ENCODE data around the gene GRM4.

GRM4 gene

DNA sequence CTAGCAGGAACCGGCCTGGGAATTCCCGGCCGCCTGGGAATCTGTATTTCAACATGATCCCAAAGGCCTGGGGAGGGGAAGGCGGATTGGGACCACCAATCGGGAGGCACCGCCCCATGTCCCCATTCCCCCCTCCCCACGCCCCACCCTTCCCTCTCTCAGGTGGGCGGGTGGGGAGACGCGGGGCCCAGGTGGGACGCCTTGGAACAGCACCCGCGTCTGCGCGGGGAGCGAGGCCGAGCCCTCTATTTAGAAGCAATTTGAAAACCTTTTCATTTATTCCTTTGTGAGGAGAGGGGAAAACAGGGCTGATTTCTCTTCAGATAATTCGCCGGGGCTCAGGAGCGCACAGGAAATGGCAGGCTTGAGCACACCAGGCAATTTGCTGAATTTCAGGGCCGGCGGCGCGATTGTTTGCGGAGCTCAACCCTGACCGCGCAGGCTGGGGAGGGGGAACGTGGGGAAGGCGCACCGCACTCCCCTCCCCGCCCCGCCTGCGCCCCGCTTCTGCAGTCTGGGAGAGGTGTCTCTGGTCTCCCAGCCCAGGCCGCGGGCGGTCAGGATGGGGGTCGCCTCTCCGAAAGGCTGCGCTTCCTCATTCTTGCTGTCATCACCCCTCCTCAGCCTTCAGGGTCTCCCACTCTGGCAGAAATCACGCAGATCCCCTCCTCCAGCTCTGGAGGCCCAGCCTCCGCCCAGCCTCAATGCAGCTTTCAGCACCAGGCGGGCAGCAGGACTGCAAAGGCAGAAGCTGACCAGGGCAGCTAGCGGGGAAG, 170.0 kb downstream of the GRM4 start:
- Histone ChIP-seq H3K9me3 (ENCODE audit: insufficient read depth, low read depth, low read length) (no peaks in the 10 kb centered on the region), H2AFZ (ENCODE audit: low read length) (no peak overlapping the region), H3K79me2 (ENCODE audit: insufficient read depth, low read length) (no peaks in the 10 kb centered on the region), H3K4me2 (ENCODE audit: low read depth, low read length, poor library complexity, severe bottlenecking) (no peak overlapping the region), H3K4me3 (ENCODE audit: low read length, poor library complexity, severe bottlenecking) (no peak overlapping the region), H3K9ac (ENCODE audit: low read depth, low read length, poor library complexity, severe bottlenecking) (no peak overlapping the region), H3K4me1 (ENCODE audit: insufficient read depth, low read length, poor library complexity, severe bottlenecking) (peaks cover 5% of the 10 kb centered on the region), H3K36me3 (ENCODE audit: insufficient read depth, low read length) (no peaks in the 10 kb centered on the region), H3F3A (ENCODE audit: low read depth) (no peaks in the 10 kb centered on the region), H3K9me2 (replicated peaks; ENCODE audit: low read depth, low read length) (no peaks in the 10 kb centered on the region), H3K27me3 (ENCODE audit: insufficient read depth, low read length, poor library complexity, severe bottlenecking) (no peaks in the 10 kb centered on the region), H4K20me1 (ENCODE audit: insufficient read depth, low read length, poor library complexity, severe bottlenecking) (no peaks in the 10 kb centered on the region)
- TF ChIP-seq, protein P1, sequence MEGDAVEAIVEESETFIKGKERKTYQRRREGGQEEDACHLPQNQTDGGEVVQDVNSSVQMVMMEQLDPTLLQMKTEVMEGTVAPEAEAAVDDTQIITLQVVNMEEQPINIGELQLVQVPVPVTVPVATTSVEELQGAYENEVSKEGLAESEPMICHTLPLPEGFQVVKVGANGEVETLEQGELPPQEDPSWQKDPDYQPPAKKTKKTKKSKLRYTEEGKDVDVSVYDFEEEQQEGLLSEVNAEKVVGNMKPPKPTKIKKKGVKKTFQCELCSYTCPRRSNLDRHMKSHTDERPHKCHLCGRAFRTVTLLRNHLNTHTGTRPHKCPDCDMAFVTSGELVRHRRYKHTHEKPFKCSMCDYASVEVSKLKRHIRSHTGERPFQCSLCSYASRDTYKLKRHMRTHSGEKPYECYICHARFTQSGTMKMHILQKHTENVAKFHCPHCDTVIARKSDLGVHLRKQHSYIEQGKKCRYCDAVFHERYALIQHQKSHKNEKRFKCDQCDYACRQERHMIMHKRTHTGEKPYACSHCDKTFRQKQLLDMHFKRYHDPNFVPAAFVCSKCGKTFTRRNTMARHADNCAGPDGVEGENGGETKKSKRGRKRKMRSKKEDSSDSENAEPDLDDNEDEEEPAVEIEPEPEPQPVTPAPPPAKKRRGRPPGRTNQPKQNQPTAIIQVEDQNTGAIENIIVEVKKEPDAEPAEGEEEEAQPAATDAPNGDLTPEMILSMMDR (conservative IDR thresholded peaks at IDR 0.05; ENCODE audit: low read length) = no peak
- TF ChIP-seq EZH2phosphoT487 (IDR thresholded peaks at IDR 0.05; ENCODE audit: borderline replicate concordance) = no peak

DNA sequence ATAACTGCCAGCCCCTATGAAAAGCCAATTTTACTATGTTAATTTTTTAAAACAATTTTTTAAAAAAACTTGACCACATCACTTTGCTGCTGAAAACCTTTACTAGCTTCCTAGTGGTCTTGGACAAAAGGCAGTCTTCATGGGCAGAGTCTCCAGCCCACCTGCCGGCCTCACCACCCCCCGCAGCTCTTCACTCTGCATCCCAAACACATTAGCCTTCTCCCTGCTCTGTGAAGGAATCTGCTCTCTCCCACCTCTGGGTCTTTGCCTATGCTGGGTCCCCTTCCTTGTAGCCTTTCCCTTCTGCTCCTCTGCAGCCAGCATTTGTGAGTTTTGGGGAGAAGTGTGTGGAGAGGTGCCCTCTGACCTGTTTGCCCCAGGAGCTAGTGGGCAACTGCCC, 171.4 kb downstream of the GRM4 start:
- Histone ChIP-seq H3K9me3 (ENCODE audit: insufficient read depth, low read depth, low read length) (no peaks in the 10 kb centered on the region), H3K79me2 (ENCODE audit: insufficient read depth, low read length) (no peaks in the 10 kb centered on the region), H3K27me3 (ENCODE audit: insufficient read depth, low read length, poor library complexity, severe bottlenecking) (no peaks in the 10 kb centered on the region), H2AFZ (ENCODE audit: low read length) (no peak overlapping the region), H3K9me2 (replicated peaks; ENCODE audit: low read depth, low read length) (no peaks in the 10 kb centered on the region), H3K4me1 (ENCODE audit: insufficient read depth, low read length, poor library complexity, severe bottlenecking) (peaks cover 5% of the 10 kb centered on the region), H3K36me3 (ENCODE audit: insufficient read depth, low read length) (no peaks in the 10 kb centered on the region), H4K20me1 (ENCODE audit: insufficient read depth, low read length, poor library complexity, severe bottlenecking) (no peaks in the 10 kb centered on the region), H3K4me3 (ENCODE audit: low read length, poor library complexity, severe bottlenecking) (no peak overlapping the region), H3F3A (ENCODE audit: low read depth) (no peaks in the 10 kb centered on the region), H3K9ac (ENCODE audit: low read depth, low read length, poor library complexity, severe bottlenecking) (no peak overlapping the region), H3K4me2 (ENCODE audit: low read depth, low read length, poor library complexity, severe bottlenecking) (no peak overlapping the region)
- TF ChIP-seq, protein P1 (conservative IDR thresholded peaks at IDR 0.05; ENCODE audit: low read length) = no peak
- no peak for TF ChIP-seq EZH2phosphoT487 (IDR thresholded peaks at IDR 0.05; ENCODE audit: borderline replicate concordance)

DNA sequence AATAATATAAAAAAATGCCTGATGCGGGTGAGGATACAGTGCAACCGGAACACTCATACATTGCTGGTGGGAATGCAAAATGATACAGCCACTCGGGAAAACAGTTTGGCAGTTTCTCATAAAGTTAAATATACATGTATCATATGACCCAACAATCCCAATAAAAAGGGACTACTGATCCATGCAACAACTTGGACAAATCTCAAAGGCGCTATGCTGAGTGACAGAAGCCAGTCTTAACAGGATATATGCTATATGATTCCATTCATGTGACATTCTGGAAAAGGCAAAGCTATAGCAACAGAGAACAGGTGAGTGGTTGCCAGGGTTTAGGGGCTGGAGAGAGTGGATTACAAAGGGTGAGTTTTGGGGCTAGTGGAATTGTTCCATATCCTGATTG, 171.9 kb downstream of the GRM4 start:
- no peaks in the 10 kb centered on the region for H4K20me1 ChIP-seq (ENCODE audit: insufficient read depth, low read length, poor library complexity, severe bottlenecking)
- TF ChIP-seq, protein P1 (conservative IDR thresholded peaks at IDR 0.05; ENCODE audit: low read length) = no peak
- no peak for TF ChIP-seq EZH2phosphoT487 (IDR thresholded peaks at IDR 0.05; ENCODE audit: borderline replicate concordance)
- no peaks in the 10 kb centered on the region for H3K79me2 ChIP-seq (ENCODE audit: insufficient read depth, low read length)
- no peaks in the 10 kb centered on the region for H3K36me3 ChIP-seq (ENCODE audit: insufficient read depth, low read length)
- H3F3A ChIP-seq (ENCODE audit: low read depth) = no peaks in the 10 kb centered on the region
- no peak overlapping the region for H3K9ac ChIP-seq (ENCODE audit: low read depth, low read length, poor library complexity, severe bottlenecking)
- H3K27me3 ChIP-seq (ENCODE audit: insufficient read depth, low read length, poor library complexity, severe bottlenecking) = no peaks in the 10 kb centered on the region
- H3K4me2 ChIP-seq (ENCODE audit: low read depth, low read length, poor library complexity, severe bottlenecking) = no peak overlapping the region
- no peak overlapping the region for H3K4me3 ChIP-seq (ENCODE audit: low read length, poor library complexity, severe bottlenecking)
- H3K9me2 ChIP-seq (replicated peaks; ENCODE audit: low read depth, low read length) = no peaks in the 10 kb centered on the region
- peaks cover 5% of the 10 kb centered on the region for H3K4me1 ChIP-seq (ENCODE audit: insufficient read depth, low read length, poor library complexity, severe bottlenecking)
- no peaks in the 10 kb centered on the region for H3K9me3 ChIP-seq (ENCODE audit: insufficient read depth, low read depth, low read length)
- H2AFZ ChIP-seq (ENCODE audit: low read length) = no peak overlapping the region
